Measurements from ENCODE around the gene KCNK10.

KCNK10 gene

GRCh38 chr14:88170333-88170732, 152.7 kb downstream of the KCNK10 start:
- no peak for DNase-seq
- H3K36me3 ChIP-seq = no peaks in the 10 kb centered on the region
- H3K27me3 ChIP-seq = no peaks in the 10 kb centered on the region
- intact Hi-C loops (cut with DNase I; ENCODE audit: low total_unique reads) = no loop called here
- no peak for TF ChIP-seq CTCF (IDR thresholded peaks at IDR 0.05)
- no peak overlapping the region for H3K4me3 ChIP-seq
- no peaks in the 10 kb centered on the region for H3K4me1 ChIP-seq
- no peak overlapping the region for H3K27ac ChIP-seq
- H3K9me3 ChIP-seq = peaks cover 0 to 11% (median 2%) of the 10 kb centered on the region in 3 donors

- H3K9me3 ChIP-seq = peaks cover 0 to 11% (median 2%) of the 10 kb centered on the region in 3 donors
- no peaks in the 10 kb centered on the region for H3K36me3 ChIP-seq
- H3K27ac ChIP-seq = no peak overlapping the region
- intact Hi-C loops (cut with DNase I; ENCODE audit: low total_unique reads) = no loop called here
- H3K27me3 ChIP-seq = no peaks in the 10 kb centered on the region
- no peak overlapping the region for H3K4me3 ChIP-seq
- DNase-seq = no peak
- TF ChIP-seq CTCF (IDR thresholded peaks at IDR 0.05) = peak; percentile 29 to 37
- H3K4me1 ChIP-seq = no peaks in the 10 kb centered on the region
Observed at GRCh38 chr14:88168498-88169165, 154.4 kb downstream of the KCNK10 start.

GRCh38 chr14:88168025-88168424, 155.0 kb downstream of the KCNK10 start:
- no peak for TF ChIP-seq CTCF (IDR thresholded peaks at IDR 0.05)
- intact Hi-C loops (cut with DNase I; ENCODE audit: low total_unique reads) = no loop called here
- no peak for DNase-seq
- Histone ChIP-seq H3K27me3 (no peaks in the 10 kb centered on the region), H3K9me3 (peaks cover 0 to 11% (median 2%) of the 10 kb centered on the region in 3 donors), H3K36me3 (no peaks in the 10 kb centered on the region), H3K4me1 (no peaks in the 10 kb centered on the region), H3K4me3 (no peak overlapping the region), H3K27ac (no peak overlapping the region)

- Histone ChIP-seq H3K4me1 (no peaks in the 10 kb centered on the region), H3K9me3 (peaks cover 0 to 11% (median 2%) of the 10 kb centered on the region in 3 donors), H3K4me3 (no peak overlapping the region), H3K27me3 (no peaks in the 10 kb centered on the region), H3K36me3 (no peaks in the 10 kb centered on the region), H3K27ac (no peak overlapping the region)
- intact Hi-C loops (cut with DNase I; ENCODE audit: low total_unique reads) = no loop called here
- no peak for TF ChIP-seq CTCF (IDR thresholded peaks at IDR 0.05)
- no peak for DNase-seq
Observed at GRCh38 chr14:88166616-88167015, 156.5 kb downstream of the KCNK10 start.

GRCh38 chr14:88164906-88165534, 158.0 kb downstream of the KCNK10 start:
- intact Hi-C loops (cut with DNase I; ENCODE audit: low total_unique reads) = no loop called here
- DNase-seq = no peak
- Histone ChIP-seq H3K36me3 (no peaks in the 10 kb centered on the region), H3K4me1 (no peaks in the 10 kb centered on the region), H3K27me3 (peaks cover 0 to 2% of the 10 kb centered on the region in 2 donors), H3K4me3 (no peak overlapping the region), H3K9me3 (peaks cover 0 to 8% (median 2%) of the 10 kb centered on the region in 3 donors), H3K27ac (no peak overlapping the region)
- TF ChIP-seq CTCF (IDR thresholded peaks at IDR 0.05) = no peak

Data from tibial artery (tissue), 4 donors.